GM12878 (cell line): Measurements from ENCODE around the gene MOGAT3. TPM values are rescaled to one million over a fixed set of nuclear protein-coding genes. Genes with fewer than 3 reads are reported as not detected.
A peak's percentile ranks its signal among the peaks of the same experiment; 100 is the strongest.

ENCODE experiments used
- ATAC-seq: fragments of 200-7000 bp; cut with Tn5 transposase; 3 replicates; pipeline ENCODE4 v1.9.1; 2020; ENCODE audit warnings: mild to moderate bottlenecking, moderate library complexity
- BruUV-seq: library from RNA; stranded (reverse); fragments of 400-500 nt; replicated peaks from 2 replicates; lab custom pipeline; 2021; lab: Mats Ljungman, UMichigan
- CTCF ChIA-PET: fragments of 300-600 bp; sonication (Branson Sonifier 250); formaldehyde crosslinking; extraction: SDS; loops from one replicate; lab custom pipeline; 2021; ENCODE audit warnings: inconsistent platforms; lab: Yijun Ruan, JAX
- POLR2A ChIA-PET: fragments of 350-600 bp; formaldehyde crosslinking; extraction: SDS; loops from one replicate; lab custom pipeline; 2021; ENCODE audit warnings: inconsistent platforms; lab: Charles Lee
- RAD21 ChIA-PET: fragments of 300-600 bp; sonication (Branson Sonifier 250); formaldehyde crosslinking; loops from one replicate; lab custom pipeline; 2023; ENCODE audit warnings: antibody characterized with exemption; ENCODE audit not compliant: unreplicated experiment; lab: Charles Lee
- SMC1A ChIA-PET: fragments of 300-600 bp; sonication (Branson Sonifier 250); formaldehyde crosslinking; loops from one replicate; lab custom pipeline; 2023; ENCODE audit not compliant: unreplicated experiment, uncharacterized antibody; lab: Charles Lee
- DNase-seq: peaks from one replicate; pipeline ENCODE4 v3.0.0-alpha.2; 2011; ENCODE audit warnings: low read depth, low spot score
- FAIRE-seq: peaks from 3 replicates; lab custom pipeline; 2011; peaks lifted over from hg19 to GRCh38; lab: Jason Lieb, UNC
- H2AFZ ChIP-seq: 2 replicates; pipeline ENCODE4 v1.6.0; 2011; ENCODE audit warnings: low read depth, low read length, control low read depth; ENCODE audit not compliant: control insufficient read depth
- H3K27ac ChIP-seq: 2 replicates; pipeline ENCODE4 v1.5.1; 2011; ENCODE audit warnings: control low read depth; ENCODE audit not compliant: control insufficient read depth, insufficient read depth
- H3K27me3 ChIP-seq, 2 experiments: replicated peaks in 1 of 2; 2 replicates each; pipeline versions ENCODE4 v1.6.0 to v1.6.1; 2011; ENCODE audit warnings: low read length in 1 of 2; ENCODE audit not compliant: control insufficient read depth in 2 of 2, insufficient read depth in 2 of 2
- H3K36me3 ChIP-seq, 2 experiments: 2 replicates each; pipeline ENCODE4 v1.5.1; 2011; ENCODE audit warnings: low read length in 1 of 2; ENCODE audit not compliant: control insufficient read depth in 2 of 2, insufficient read depth in 2 of 2
- H3K4me1 ChIP-seq: 2 replicates; pipeline ENCODE4 v1.6.1; 2011; ENCODE audit warnings: mild to moderate bottlenecking, low read length, moderate library complexity, mixed read lengths; ENCODE audit not compliant: control insufficient read depth, insufficient read depth
- H3K4me2 ChIP-seq: 2 replicates; pipeline ENCODE4 v1.6.0; 2011; ENCODE audit warnings: control low read depth; ENCODE audit not compliant: control insufficient read depth, insufficient read depth
- H3K4me3 ChIP-seq: fragments of 200-600 bp; sonication (generic); 2 replicates; pipeline ENCODE4 v1.5.1; 2016
- H3K79me2 ChIP-seq: 2 replicates; pipeline ENCODE4 v1.6.0; 2011; ENCODE audit warnings: low read length; ENCODE audit not compliant: control insufficient read depth, insufficient read depth
- H3K9ac ChIP-seq: 2 replicates; pipeline ENCODE4 v1.8.0; 2011; ENCODE audit warnings: low read length, control low read depth, mixed read lengths; ENCODE audit not compliant: control insufficient read depth, insufficient read depth
- H3K9me3 ChIP-seq: replicated peaks from 3 replicates; pipeline ENCODE4 v1.5.1; 2011; ENCODE audit warnings: mild to moderate bottlenecking, low read length; ENCODE audit not compliant: control insufficient read depth, insufficient read depth
- H4K20me1 ChIP-seq: 2 replicates; pipeline ENCODE4 v1.6.0; 2011; ENCODE audit not compliant: control insufficient read depth, insufficient read depth
- ETV6 ChIP-seq, 2 experiments: fragments of 450-650 bp in 1 of 2; IDR thresholded peaks in 1 of 2; conservative IDR thresholded peaks in 1 of 2; 2 replicates each; pipeline ENCODE4 v1.6.1; 2014; ENCODE audit warnings: antibody characterized with exemption in 1 of 2, borderline replicate concordance in 1 of 2, low read depth in 1 of 2, mild to moderate bottlenecking in 1 of 2, moderate library complexity in 1 of 2
- EZH2 ChIP-seq: IDR thresholded peaks from 2 replicates; pipeline ENCODE4 v1.6.1; 2012; ENCODE audit warnings: low read depth, mild to moderate bottlenecking, control low read depth, inconsistent platforms, low read length, borderline replicate concordance; ENCODE audit not compliant: control insufficient read depth
- GATAD2B ChIP-seq: fragments of 450-650 bp; conservative IDR thresholded peaks from 2 replicates; pipeline ENCODE4 v1.6.1; 2017; ENCODE audit warnings: low read depth, mild to moderate bottlenecking, moderate library complexity
- IRF4 ChIP-seq: IDR thresholded peaks from 2 replicates; pipeline ENCODE4 v1.6.1; 2011; ENCODE audit warnings: low read depth, low read length
- IRF5 ChIP-seq: fragments of 450-650 bp; IDR thresholded peaks from 2 replicates; pipeline ENCODE4 v1.6.1; 2017; ENCODE audit warnings: borderline replicate concordance
- JUNB ChIP-seq: IDR thresholded peaks from 2 replicates; pipeline ENCODE4 v1.6.1; 2016; ENCODE audit warnings: antibody characterized with exemption, mild to moderate bottlenecking
- MYB ChIP-seq: fragments of 150-350 bp; IDR thresholded peaks from 2 replicates; pipeline ENCODE4 v1.6.1; 2014; ENCODE audit warnings: mild to moderate bottlenecking, low read depth, low read length, borderline replicate concordance
- PAX5 ChIP-seq: IDR thresholded peaks from 2 replicates; pipeline ENCODE4 v1.6.1; 2011; ENCODE audit warnings: low read depth, low read length, borderline replicate concordance
- SPI1 ChIP-seq: IDR thresholded peaks from 2 replicates; pipeline ENCODE4 v1.6.1; 2011; ENCODE audit warnings: low read depth, mild to moderate bottlenecking, low read length, moderate library complexity, borderline replicate concordance; ENCODE audit not compliant: insufficient read depth
- TCF12 ChIP-seq: IDR thresholded peaks from 2 replicates; pipeline ENCODE4 v1.6.1; 2011; ENCODE audit warnings: low read depth, mild to moderate bottlenecking, low read length
- TCF3 ChIP-seq: IDR thresholded peaks from 2 replicates; pipeline ENCODE4 v1.6.1; 2012; ENCODE audit warnings: low read depth, mild to moderate bottlenecking, low read length, borderline replicate concordance; ENCODE audit not compliant: insufficient read depth
- YY1 ChIP-seq: IDR thresholded peaks from 2 replicates; pipeline ENCODE4 v1.6.1; 2011; ENCODE audit warnings: low read depth, mild to moderate bottlenecking, low read length
- WGBS: methylation state at CpG from one replicate; pipeline ENCODE4 v1.1.6; 2016; ENCODE audit warnings: low lambda C conversion rate; ENCODE audit not compliant: insufficient replicate concordance, insufficient coverage; ENCODE audit errors: missing lambda C conversion rate; 5-methylcytosine and 5-hydroxymethylcytosine counted together
- in situ Hi-C: fragments of 300-500 bp; cut with MboI; formaldehyde crosslinking; loops from 9 replicates; pipeline ENCODE4 v1.14.3; 2018; ENCODE audit warnings: mixed read lengths
- intact Hi-C: fragments of 100-400 bp; cut with micrococcal nuclease; formaldehyde crosslinking; loops from one replicate; pipeline ENCODE4 v1.14.2; 2022; ENCODE audit not compliant: unreplicated experiment
- polyA plus RNA-seq, 11 experiments: library from polyadenylated mRNA; depleted of rRNA in 4 of 11; unstranded in 6 of 11; stranded (reverse) in 5 of 11; fragments of >200 nt; fragmentation: Nextera tagmentation in 4 of 11; fragmentation: Illumina TruSeq in 1 of 11; extraction: Ambion mirVana in 4 of 11; extraction: Trizol in 1 of 11; gene quantifications; 1 replicate in 1 of 11; 2 replicates in 10 of 11; pipeline versions ENCODE4 v1.2.1 to v1.2.3, GENCODE V29; 2011 to 2016; ENCODE audit warnings: inconsistent platforms in 2 of 11, missing spikeins in 2 of 11, low read depth in 1 of 11
- total RNA-seq, 4 experiments: library from RNA; depleted of rRNA in 3 of 4; stranded (reverse); fragments of >200 nt in 3 of 4; fragmentation: Illumina TruSeq in 1 of 4; extraction: Trizol in 1 of 4; gene quantifications; 2 replicates each; pipeline versions ENCODE4 v1.2.1 to v1.2.3, GENCODE V29; 2013 to 2021

Gene MOGAT3
- total and polyA plus RNA-seq, 10 of the 15 experiments (the other 5 are each of a cell fraction or from before 2014, with no cell fraction given), result 0.11 TPM; not detected in 9

DNA sequence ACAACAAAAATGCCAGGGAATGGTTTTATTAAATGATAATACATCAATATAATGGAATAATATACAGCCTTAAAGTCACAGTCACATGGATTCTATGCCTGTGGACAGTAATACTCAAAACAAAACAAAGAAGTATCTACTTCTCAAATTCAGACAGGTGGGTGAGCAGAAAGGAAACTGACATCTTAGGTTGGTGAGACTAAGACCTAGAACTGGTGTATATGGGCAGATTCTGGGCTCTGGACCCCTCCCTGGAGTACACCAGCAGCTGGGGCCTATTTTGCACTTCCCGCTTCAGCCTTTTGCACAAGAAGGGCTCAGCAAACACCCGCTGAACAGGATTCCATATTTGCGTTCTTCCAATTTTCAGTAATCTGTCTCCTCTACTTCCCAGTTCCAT is 49.5 kb upstream of the MOGAT3 start:
- CTCF ChIA-PET, result interaction anchor here (0.7 to 4.4 kb wide), 2 partner anchors 33 to 398 kb away, joined by 3 to 16 read pairs; partner anchors contain the start of genes PLOD3 and ZNHIT1
- peak; percentile 53 for DNase-seq
- POLR2A ChIA-PET, result interaction anchor here (0.6 kb wide), 1 partner anchor 708 kb away, joined by 5 read pairs; no protein-coding TSS in a partner anchor

More for the DNA sequence above, 49.5 kb upstream of the MOGAT3 start:
- Histone ChIP-seq H3K36me3 (peaks cover 0 to 3% of the 10 kb centered on the region in 2 experiments; a peak in 3 of 4 replicates), H3K9ac (peak overlapping the region; percentile 50; the same call in 1 of the 2 replicates), H3K9me3 (no peaks in the 10 kb centered on the region), H3K27ac (peak overlapping the region; percentile 89), H2AFZ (no peak overlapping the region), H3K27me3 (no peaks in the 10 kb centered on the region; a peak in 1 of 4 replicates), H4K20me1 (no peaks in the 10 kb centered on the region), H3K4me2 (peak overlapping the region; percentile 82), H3K4me3 (peak overlapping the region; percentile 78), H3K79me2 (peaks cover 35% of the 10 kb centered on the region), H3K4me1 (peaks cover 7% of the 10 kb centered on the region)
- ChIA-PET RAD21 (interaction anchor here (0.8 kb wide), 1 partner anchor 33 kb away, joined by 3 read pairs; no protein-coding TSS in a partner anchor), SMC1A (no interaction called here)
- in situ Hi-C loops (no loop called here), intact Hi-C loops (no loop called here)
- no TSS peak for BruUV-seq
- peak; percentile 56 for ATAC-seq
- peak; percentile 38 for FAIRE-seq
- 0% methylated on average over 3 of the region's 3 CpGs for WGBS
- 0 out of 2 replicates have a peak, but pooled peaks have one; percentile 42 for TF ChIP-seq PAX5
- TF ChIP-seq EZH2, result no peak
- no peak for TF ChIP-seq YY1
- peak; percentile 37; the same call in 1 of the 2 replicates for TF ChIP-seq TCF3
- no peak for TF ChIP-seq GATAD2B
- TF ChIP-seq TCF12, result peak; percentile 48; the same call in 1 of the 2 replicates
- TF ChIP-seq IRF4, result peak; percentile 57; the same call in 1 of the 2 replicates
- TF ChIP-seq MYB, result no peak
- no peak for TF ChIP-seq IRF5
- TF ChIP-seq ETV6 (conservative IDR thresholded peaks at IDR 0.05 in 1 of 2, IDR thresholded peaks at IDR 0.05 in 1 of 2; ENCODE audit: borderline replicate concordance in 1 of 2, low read depth in 1 of 2), result peak in 1 of 2 experiments; percentile 32; a peak in 1 of 4 replicates
- peak; percentile 55 for TF ChIP-seq SPI1
- peak; percentile 78 for TF ChIP-seq JUNB
